GM18499 (cell line): Measurements from ENCODE around the gene FXYD4.
A peak's percentile ranks its signal among the peaks of the same experiment; 100 is the strongest.
"Not testable (repeated sequence)": the region's sequence is repeated elsewhere in the genome, so short reads cannot be mapped to it uniquely, and the experiment has no call there.

Source experiments
- ATAC-seq: cut with Tn5 transposase; IDR thresholded peaks from one replicate; pipeline ENCODE4 v1.9.1; 2021; ENCODE audit warnings: moderate number of reproducible peaks; ENCODE audit not compliant: insufficient read depth, unreplicated experiment

The FXYD4 gene

GRCh38 chr10:43409385-43410109 is 38.1 kb downstream of the FXYD4 start:
- ATAC-seq = no peak

- no peak for ATAC-seq
Measured at GRCh38 chr10:43410345-43410744, 38.9 kb downstream of the FXYD4 start.

- no peak for ATAC-seq
Measured at GRCh38 chr10:43411536-43411935, 40.1 kb downstream of the FXYD4 start.

GRCh38 chr10:43415544-43415943 is 44.1 kb downstream of the FXYD4 start:
- no peak for ATAC-seq

GRCh38 chr10:43417950-43418768 is 46.7 kb downstream of the FXYD4 start:
- peak; percentile 35 for ATAC-seq

- ATAC-seq = no peak
Measured at GRCh38 chr10:43419997-43420368, 48.5 kb downstream of the FXYD4 start.

- ATAC-seq = peak; percentile 50
Measured at GRCh38 chr10:43420369-43421200, 49.1 kb downstream of the FXYD4 start.

- peak; percentile 5 for ATAC-seq
Measured at GRCh38 chr10:43421201-43421507, 49.7 kb downstream of the FXYD4 start.

- ATAC-seq = no peak
Measured at GRCh38 chr10:43421519-43421918, 50.1 kb downstream of the FXYD4 start.

GRCh38 chr10:43421944-43422343 is 50.5 kb downstream of the FXYD4 start:
- not testable (repeated sequence) for ATAC-seq

- ATAC-seq = no peak
Measured at GRCh38 chr10:43424416-43424815, 53.0 kb downstream of the FXYD4 start.
